ENCODE measurements around the gene LAMA3.

LAMA3 gene

GRCh38 chr18:23845988-23846630, 156.9 kb downstream of the LAMA3 start:
- no peak overlapping the region for H3K4me3 ChIP-seq (ENCODE audit: low read length in 2 of 2)
- H3K4me2 ChIP-seq (ENCODE audit: insufficient read depth, low read length, poor library complexity, severe bottlenecking), result no peak overlapping the region
- H3K14ac ChIP-seq (ENCODE audit: low read length), result peak overlapping the region; percentile 82
- H2BK12ac ChIP-seq (ENCODE audit: low read length), result no peak overlapping the region
- peaks cover 0 to 11% of the 10 kb centered on the region in 2 donors for H3K4me1 ChIP-seq (ENCODE audit: control insufficient read depth in 2 of 2, insufficient read depth in 1 of 2, low read depth in 1 of 2, low read length in 2 of 2)
- WGBS, 2 donors (ENCODE audit: extremely low coverage in 2 of 2, insufficient read length in 2 of 2, insufficient replicate concordance in 1 of 2), result no CpG with 5 or more reads among the region's 15 CpGs
- H3K4ac ChIP-seq (ENCODE audit: low read length), result no peak overlapping the region
- no peak for DNase-seq (ENCODE audit: low spot score)
- H3K23ac ChIP-seq (ENCODE audit: low read depth, low read length, poor library complexity), result peak overlapping the region; percentile 47
- H2BK5ac ChIP-seq (ENCODE audit: low read length), result no peak overlapping the region
- no peak overlapping the region for H3K27ac ChIP-seq (replicated peaks; ENCODE audit: low read length)
- no peak overlapping the region for H2BK15ac ChIP-seq (ENCODE audit: low read length)
- H4K91ac ChIP-seq (ENCODE audit: low read depth, low read length, poor library complexity), result peak overlapping the region; percentile 30
- no peaks in the 10 kb centered on the region for H3K27me3 ChIP-seq (ENCODE audit: control insufficient read depth in 3 of 3, insufficient read depth in 3 of 3, low read depth in 1 of 3, low read length in 3 of 3)
- H3K18ac ChIP-seq (ENCODE audit: low read length), result peak overlapping the region; percentile 69
- H3K36me3 ChIP-seq (replicated peaks in 1 of 2; ENCODE audit: control insufficient read depth in 2 of 2, insufficient read depth in 2 of 2, low read length in 2 of 2), result no peaks in the 10 kb centered on the region
- H2BK120ac ChIP-seq (ENCODE audit: low read depth, low read length), result peak overlapping the region; percentile 8
- H2AK5ac ChIP-seq (ENCODE audit: low read depth, low read length), result peak overlapping the region; percentile 59
- no peak overlapping the region for H3K9ac ChIP-seq (ENCODE audit: low read depth, low read length, poor library complexity)
- no peak overlapping the region for H4K8ac ChIP-seq (ENCODE audit: low read depth, low read length)
- no peaks in the 10 kb centered on the region for H3K9me3 ChIP-seq (replicated peaks in 1 of 2; ENCODE audit: control insufficient read depth in 2 of 2, insufficient read depth in 1 of 2, low read depth in 1 of 2, low read length in 2 of 2)
- no peak overlapping the region for H2AFZ ChIP-seq (ENCODE audit: low read length)
- H3K79me1 ChIP-seq (ENCODE audit: low read depth, low read length), result no peaks in the 10 kb centered on the region

- peak overlapping the region; percentile 44 for H3K4ac ChIP-seq (ENCODE audit: low read length)
- H2BK15ac ChIP-seq (ENCODE audit: low read length), result peak overlapping the region; percentile 32
- peak overlapping the region; percentile 81 for H2AK5ac ChIP-seq (ENCODE audit: low read depth, low read length)
- H3K18ac ChIP-seq (ENCODE audit: low read length), result peak overlapping the region; percentile 90
- H3K36me3 ChIP-seq (replicated peaks in 1 of 2; ENCODE audit: control insufficient read depth in 2 of 2, insufficient read depth in 2 of 2, low read length in 2 of 2), result no peaks in the 10 kb centered on the region
- no peak overlapping the region for H3K27ac ChIP-seq (replicated peaks; ENCODE audit: low read length)
- no CpG with 5 or more reads among the region's 19 CpGs for WGBS, 2 donors (ENCODE audit: extremely low coverage in 2 of 2, insufficient read length in 2 of 2, insufficient replicate concordance in 1 of 2)
- no peaks in the 10 kb centered on the region for H3K9me3 ChIP-seq (replicated peaks in 1 of 2; ENCODE audit: control insufficient read depth in 2 of 2, insufficient read depth in 1 of 2, low read depth in 1 of 2, low read length in 2 of 2)
- H3K79me1 ChIP-seq (ENCODE audit: low read depth, low read length), result no peaks in the 10 kb centered on the region
- peak overlapping the region; percentile 50 for H3K9ac ChIP-seq (ENCODE audit: low read depth, low read length, poor library complexity)
- no peak overlapping the region for H3K4me3 ChIP-seq (ENCODE audit: low read length in 2 of 2)
- peak overlapping the region; percentile 28 for H3K23ac ChIP-seq (ENCODE audit: low read depth, low read length, poor library complexity)
- H2BK5ac ChIP-seq (ENCODE audit: low read length), result no peak overlapping the region
- H4K8ac ChIP-seq (ENCODE audit: low read depth, low read length), result no peak overlapping the region
- no peaks in the 10 kb centered on the region for H3K27me3 ChIP-seq (ENCODE audit: control insufficient read depth in 3 of 3, insufficient read depth in 3 of 3, low read depth in 1 of 3, low read length in 3 of 3)
- H2BK120ac ChIP-seq (ENCODE audit: low read depth, low read length), result no peak overlapping the region
- H3K14ac ChIP-seq (ENCODE audit: low read length), result no peak overlapping the region
- H2AFZ ChIP-seq (ENCODE audit: low read length), result no peak overlapping the region
- DNase-seq (ENCODE audit: low spot score), result no peak
- H3K4me1 ChIP-seq (ENCODE audit: control insufficient read depth in 2 of 2, insufficient read depth in 1 of 2, low read depth in 1 of 2, low read length in 2 of 2), result peaks cover 0 to 11% of the 10 kb centered on the region in 2 donors
- H4K91ac ChIP-seq (ENCODE audit: low read depth, low read length, poor library complexity), result peak overlapping the region; percentile 9
- H2BK12ac ChIP-seq (ENCODE audit: low read length), result no peak overlapping the region
- H3K4me2 ChIP-seq (ENCODE audit: insufficient read depth, low read length, poor library complexity, severe bottlenecking), result no peak overlapping the region
These were observed 158.2 kb downstream of the LAMA3 start for GRCh38 chr18:23847321-23847986.

- no peak overlapping the region for H2BK12ac ChIP-seq (ENCODE audit: low read length)
- no CpG with 5 or more reads among the region's 1 CpG for WGBS, 2 donors (ENCODE audit: extremely low coverage in 2 of 2, insufficient read length in 2 of 2, insufficient replicate concordance in 1 of 2)
- peaks cover 0 to 11% of the 10 kb centered on the region in 2 donors for H3K4me1 ChIP-seq (ENCODE audit: control insufficient read depth in 2 of 2, insufficient read depth in 1 of 2, low read depth in 1 of 2, low read length in 2 of 2)
These were observed 159.9 kb downstream of the LAMA3 start for GRCh38 chr18:23849141-23849540.

GRCh38 chr18:23850215-23850614, 161.0 kb downstream of the LAMA3 start:
- no peak overlapping the region for H3K18ac ChIP-seq (ENCODE audit: low read length)
- H3K23ac ChIP-seq (ENCODE audit: low read depth, low read length, poor library complexity), result no peak overlapping the region
- no peak overlapping the region for H2BK15ac ChIP-seq (ENCODE audit: low read length)
- no peaks in the 10 kb centered on the region for H3K9me3 ChIP-seq (replicated peaks in 1 of 2; ENCODE audit: control insufficient read depth in 2 of 2, insufficient read depth in 1 of 2, low read depth in 1 of 2, low read length in 2 of 2)
- no peaks in the 10 kb centered on the region for H3K79me1 ChIP-seq (ENCODE audit: low read depth, low read length)
- no peaks in the 10 kb centered on the region for H3K27me3 ChIP-seq (ENCODE audit: control insufficient read depth in 3 of 3, insufficient read depth in 3 of 3, low read depth in 1 of 3, low read length in 3 of 3)
- no peak overlapping the region for H2AFZ ChIP-seq (ENCODE audit: low read length)
- H3K14ac ChIP-seq (ENCODE audit: low read length), result no peak overlapping the region
- no peak overlapping the region for H3K4me3 ChIP-seq (ENCODE audit: low read length in 2 of 2)
- WGBS, 2 donors (ENCODE audit: extremely low coverage in 2 of 2, insufficient read length in 2 of 2, insufficient replicate concordance in 1 of 2), result no CpG with 5 or more reads among the region's 3 CpGs
- no peak overlapping the region for H2BK120ac ChIP-seq (ENCODE audit: low read depth, low read length)
- H4K91ac ChIP-seq (ENCODE audit: low read depth, low read length, poor library complexity), result no peak overlapping the region
- no peak overlapping the region for H2BK5ac ChIP-seq (ENCODE audit: low read length)
- H3K4me2 ChIP-seq (ENCODE audit: insufficient read depth, low read length, poor library complexity, severe bottlenecking), result no peak overlapping the region
- no peak overlapping the region for H3K4ac ChIP-seq (ENCODE audit: low read length)
- H3K9ac ChIP-seq (ENCODE audit: low read depth, low read length, poor library complexity), result no peak overlapping the region
- no peak for DNase-seq (ENCODE audit: low spot score)
- no peak overlapping the region for H2AK5ac ChIP-seq (ENCODE audit: low read depth, low read length)
- no peak overlapping the region for H3K27ac ChIP-seq (replicated peaks; ENCODE audit: low read length)
- H2BK12ac ChIP-seq (ENCODE audit: low read length), result no peak overlapping the region
- H3K4me1 ChIP-seq (ENCODE audit: control insufficient read depth in 2 of 2, insufficient read depth in 1 of 2, low read depth in 1 of 2, low read length in 2 of 2), result peaks cover 0 to 4% of the 10 kb centered on the region in 2 donors
- no peak overlapping the region for H4K8ac ChIP-seq (ENCODE audit: low read depth, low read length)
- no peaks in the 10 kb centered on the region for H3K36me3 ChIP-seq (replicated peaks in 1 of 2; ENCODE audit: control insufficient read depth in 2 of 2, insufficient read depth in 2 of 2, low read length in 2 of 2)

More at GRCh38 chr18:23849141-23849540, 159.9 kb downstream of the LAMA3 start:
- no peak overlapping the region for H3K23ac ChIP-seq (ENCODE audit: low read depth, low read length, poor library complexity)
- H3K4ac ChIP-seq (ENCODE audit: low read length), result no peak overlapping the region
- H3K18ac ChIP-seq (ENCODE audit: low read length), result no peak overlapping the region
- no peak overlapping the region for H3K14ac ChIP-seq (ENCODE audit: low read length)
- H3K27me3 ChIP-seq (ENCODE audit: control insufficient read depth in 3 of 3, insufficient read depth in 3 of 3, low read depth in 1 of 3, low read length in 3 of 3), result no peaks in the 10 kb centered on the region
- no peaks in the 10 kb centered on the region for H3K9me3 ChIP-seq (replicated peaks in 1 of 2; ENCODE audit: control insufficient read depth in 2 of 2, insufficient read depth in 1 of 2, low read depth in 1 of 2, low read length in 2 of 2)
- H3K27ac ChIP-seq (replicated peaks; ENCODE audit: low read length), result no peak overlapping the region
- H4K91ac ChIP-seq (ENCODE audit: low read depth, low read length, poor library complexity), result no peak overlapping the region
- DNase-seq (ENCODE audit: low spot score), result no peak
- H3K79me1 ChIP-seq (ENCODE audit: low read depth, low read length), result no peaks in the 10 kb centered on the region
- no peak overlapping the region for H2AK5ac ChIP-seq (ENCODE audit: low read depth, low read length)
- H3K36me3 ChIP-seq (replicated peaks in 1 of 2; ENCODE audit: control insufficient read depth in 2 of 2, insufficient read depth in 2 of 2, low read length in 2 of 2), result no peaks in the 10 kb centered on the region
- no peak overlapping the region for H3K4me2 ChIP-seq (ENCODE audit: insufficient read depth, low read length, poor library complexity, severe bottlenecking)
- no peak overlapping the region for H4K8ac ChIP-seq (ENCODE audit: low read depth, low read length)
- H2BK120ac ChIP-seq (ENCODE audit: low read depth, low read length), result no peak overlapping the region
- H3K4me3 ChIP-seq (ENCODE audit: low read length in 2 of 2), result no peak overlapping the region
- no peak overlapping the region for H2BK15ac ChIP-seq (ENCODE audit: low read length)
- H2AFZ ChIP-seq (ENCODE audit: low read length), result no peak overlapping the region
- no peak overlapping the region for H3K9ac ChIP-seq (ENCODE audit: low read depth, low read length, poor library complexity)
- no peak overlapping the region for H2BK5ac ChIP-seq (ENCODE audit: low read length)

All from neuronal stem cell (in vitro differentiated cells).